ENCODE data around the gene PPARG. TPM values are rescaled to one million over a fixed set of nuclear protein-coding genes. Genes with fewer than 3 reads are reported as not detected.

PPARG gene
- total and polyA plus RNA-seq, 2 of the 13 experiments (the other 11 are each of a cell fraction or from before 2014, with no cell fraction given), result 13.9 to 58.3 TPM

- TF ChIP-seq ZNF512B (CRISPR knock-in tag; IDR thresholded peaks at IDR 0.05; ENCODE audit: borderline replicate concordance), result 0 out of 2 replicates have a peak, but pooled peaks have one; percentile 83
- no peak for TF ChIP-seq ARID3A (IDR thresholded peaks at IDR 0.05; ENCODE audit: low read depth, low read length)
- no peak for TF ChIP-seq ZNF674 (CRISPR knock-in tag; IDR thresholded peaks at IDR 0.05; ENCODE audit: low read depth)
- TF ChIP-seq ZNF552 (CRISPR knock-in tag; IDR thresholded peaks at IDR 0.05; ENCODE audit: borderline replicate concordance), result no peak
- peak; percentile 72; the same call in 1 of the 2 replicates for TF ChIP-seq ZSCAN21 (CRISPR knock-in tag; IDR thresholded peaks at IDR 0.05; ENCODE audit: borderline replicate concordance)
- no peak for TF ChIP-seq ZNF337 (CRISPR knock-in tag; IDR thresholded peaks at IDR 0.05; ENCODE audit: borderline replicate concordance, low read depth)
- peak; percentile 44; the same call in 1 of the 2 replicates for TF ChIP-seq ZNF263 (CRISPR knock-in tag; IDR thresholded peaks at IDR 0.05)
- TF ChIP-seq KDM5A (IDR thresholded peaks at IDR 0.05; ENCODE audit: borderline replicate concordance, low read length), result no peak
- TF ChIP-seq ELF4 (CRISPR knock-in tag; IDR thresholded peaks at IDR 0.05; ENCODE audit: borderline replicate concordance), result no peak
- peak; percentile 78; the same call in 1 of the 2 replicates for TF ChIP-seq ZNF430 (CRISPR knock-in tag; IDR thresholded peaks at IDR 0.05)
- TF ChIP-seq SRSF9 (IDR thresholded peaks at IDR 0.05; ENCODE audit: borderline replicate concordance, insufficient read depth, low read depth, low read length, poor library complexity, severe bottlenecking), result no peak
- TF ChIP-seq ZNF780A (CRISPR knock-in tag; IDR thresholded peaks at IDR 0.05), result 0 out of 2 replicates have a peak, but pooled peaks have one; percentile 35
- TF ChIP-seq ZSCAN22 (CRISPR knock-in tag; IDR thresholded peaks at IDR 0.05), result 0 out of 2 replicates have a peak, but pooled peaks have one; percentile 62
- TF ChIP-seq ZNF607 (CRISPR knock-in tag; IDR thresholded peaks at IDR 0.05; ENCODE audit: borderline replicate concordance), result no peak
- TF ChIP-seq ZSCAN5A (CRISPR knock-in tag; IDR thresholded peaks at IDR 0.05; ENCODE audit: borderline replicate concordance), result no peak
- 0 out of 2 replicates have a peak, but pooled peaks have one; percentile 18 for TF ChIP-seq FOXP4 (CRISPR knock-in tag; IDR thresholded peaks at IDR 0.05)
- TF ChIP-seq RFXAP (CRISPR knock-in tag; IDR thresholded peaks at IDR 0.05; ENCODE audit: borderline replicate concordance), result no peak
- TF ChIP-seq POLR2AphosphoS5 (IDR thresholded peaks at IDR 0.05; ENCODE audit: low read depth, low read length), result peak; percentile 58
- TF ChIP-seq HCFC1 (IDR thresholded peaks at IDR 0.05; ENCODE audit: low read depth, low read length), result no peak
- no peak for TF ChIP-seq NFIC (IDR thresholded peaks at IDR 0.05; ENCODE audit: low read length)
These were observed at the start of gene PPARG (continued) for GRCh38 chr3:12288182-12289129.

Measured in HepG2 (cell line).